T-helper 2 cell (primary cell): Measurements from ENCODE around the gene TMEM273.
A peak's percentile ranks its signal among the peaks of the same experiment; 100 is the strongest.

Experiments
- DNase-seq, 5 experiments: peaks; one replicate each; pipeline versions ENCODE4 v3.0.0 to v3.0.0-alpha.2; 2012 to 2022

Gene TMEM273

GRCh38 chr10:49175587-49176309 lies 12.4 kb downstream of the TMEM273 start:
- no peak for DNase-seq

GRCh38 chr10:49174926-49175500 lies 13.2 kb downstream of the TMEM273 start:
- DNase-seq, result no peak

- no peak for DNase-seq
Measured at GRCh38 chr10:49174261-49174925, 13.8 kb downstream of the TMEM273 start.

- no peak for DNase-seq
Measured at GRCh38 chr10:49173853-49174252, 14.3 kb downstream of the TMEM273 start.

- DNase-seq, result no peak
Measured at GRCh38 chr10:49173201-49173772, 14.9 kb downstream of the TMEM273 start.

GRCh38 chr10:49172777-49173132 lies 15.4 kb downstream of the TMEM273 start:
- no peak for DNase-seq

GRCh38 chr10:49172061-49172776 lies 16.0 kb downstream of the TMEM273 start:
- DNase-seq, result no peak

- no peak for DNase-seq
Measured at GRCh38 chr10:49171326-49172060, 16.7 kb downstream of the TMEM273 start.

- no peak for DNase-seq
Measured at GRCh38 chr10:49170632-49171325, 17.4 kb downstream of the TMEM273 start.

GRCh38 chr10:49169776-49170175 lies 18.4 kb downstream of the TMEM273 start:
- no peak for DNase-seq

GRCh38 chr10:49168831-49169500 lies 19.2 kb downstream of the TMEM273 start:
- no peak for DNase-seq

- no peak for DNase-seq
Measured at GRCh38 chr10:49168171-49168540, 20.0 kb downstream of the TMEM273 start.

- DNase-seq, result no peak
Measured at GRCh38 chr10:49167425-49168170, 20.6 kb downstream of the TMEM273 start.

GRCh38 chr10:49166484-49167400 lies 21.4 kb downstream of the TMEM273 start:
- no peak for DNase-seq

- DNase-seq, result no peak
Measured at GRCh38 chr10:49165821-49166483, 22.2 kb downstream of the TMEM273 start.

GRCh38 chr10:49165259-49165658 lies 22.9 kb downstream of the TMEM273 start:
- DNase-seq, result no peak

GRCh38 chr10:49164559-49165188 lies 23.5 kb downstream of the TMEM273 start:
- peak in 1 of 5 experiments; percentile 83 for DNase-seq

- no peak for DNase-seq
Measured at GRCh38 chr10:49163741-49164140, 24.4 kb downstream of the TMEM273 start.
